Stimulated activated CD8-positive, alpha-beta memory T cell treated with anti-CD3 and anti-CD28 coated beads, Interleukin-4, amount 100 ng/mL, for 24 hours (primary cell): ENCODE measurements around the gene EEF1E1.

ENCODE experiments used
- DNase-seq: peaks from one replicate; pipeline ENCODE4 v3.0.0-alpha.2; 2020; ENCODE audit warnings: low read depth

The EEF1E1 gene

GRCh38 chr6:8102122-8102958 is at the start of gene EEF1E1:
TSS of gene EEF1E1 (minus strand) at chr6:8102548. CDS start at chr6:8102521, 27 bp downstream.
- DNase-seq, result peak; percentile 97

GRCh38 chr6:8149350-8149749 is 47.0 kb upstream of the EEF1E1 start:
- no peak for DNase-seq

- DNase-seq, result no peak
These were observed 41.6 kb upstream of the EEF1E1 start for GRCh38 chr6:8143945-8144344.

- no peak for DNase-seq
These were observed 37.1 kb upstream of the EEF1E1 start for GRCh38 chr6:8139451-8139850.

GRCh38 chr6:8137529-8137939 is 35.2 kb upstream of the EEF1E1 start:
- no peak for DNase-seq

- DNase-seq, result no peak
These were observed 32.9 kb upstream of the EEF1E1 start for GRCh38 chr6:8135276-8135675.

GRCh38 chr6:8132130-8132529 is 29.8 kb upstream of the EEF1E1 start:
- DNase-seq, result no peak

GRCh38 chr6:8131265-8131897 is 29.0 kb upstream of the EEF1E1 start:
- DNase-seq, result peak; percentile 2

- no peak for DNase-seq
These were observed 28.1 kb upstream of the EEF1E1 start for GRCh38 chr6:8130399-8130798.

GRCh38 chr6:8123236-8123635 is 20.9 kb upstream of the EEF1E1 start:
- DNase-seq, result no peak

GRCh38 chr6:8114956-8115355 is 12.6 kb upstream of the EEF1E1 start:
- no peak for DNase-seq

- no peak for DNase-seq
These were observed 10.8 kb upstream of the EEF1E1 start for GRCh38 chr6:8113131-8113654.

GRCh38 chr6:8110725-8111124 is 8.4 kb upstream of the EEF1E1 start:
- no peak for DNase-seq

- DNase-seq, result no peak
These were observed 7.9 kb upstream of the EEF1E1 start for GRCh38 chr6:8110117-8110721.

GRCh38 chr6:8108759-8109539 is 6.6 kb upstream of the EEF1E1 start:
- no peak for DNase-seq

- DNase-seq, result no peak
These were observed 5.8 kb upstream of the EEF1E1 start for GRCh38 chr6:8108031-8108660.

GRCh38 chr6:8105791-8106190 is 3.4 kb upstream of the EEF1E1 start:
- no peak for DNase-seq

- no peak for DNase-seq
These were observed 1.4 kb upstream of the EEF1E1 start for GRCh38 chr6:8103726-8104125.

GRCh38 chr6:8100159-8100854 is 2.0 kb downstream of the EEF1E1 start:
- no peak for DNase-seq

GRCh38 chr6:8090650-8091049 is 11.7 kb downstream of the EEF1E1 start:
- no peak for DNase-seq

- no peak for DNase-seq
These were observed 13.5 kb downstream of the EEF1E1 start for GRCh38 chr6:8088886-8089285.
